Mesothelial cell of epicardium (in vitro differentiated cells): Measurements from ENCODE around the gene OTOS. TPM values are rescaled to one million over a fixed set of nuclear protein-coding genes. Genes with fewer than 3 reads are reported as not detected.

Source experiments
- DNase-seq, 2 experiments: peaks; one replicate each; pipeline ENCODE4 v3.0.0; 2021; ENCODE audit warnings: low spot score in 2 of 2; ENCODE audit not compliant: unreplicated experiment in 2 of 2
- H3K27ac Mint-ChIP-seq: 2 replicates; pipeline ENCODE4 v1.8.0; 2021; ENCODE audit warnings: mixed read lengths
- H3K27me3 Mint-ChIP-seq: 2 replicates; pipeline ENCODE4 v1.8.0; 2021; ENCODE audit warnings: low read depth, mixed read lengths
- H3K36me3 Mint-ChIP-seq: 2 replicates; pipeline ENCODE4 v1.8.0; 2021; ENCODE audit warnings: mixed read lengths
- H3K4me1 Mint-ChIP-seq: 2 replicates; pipeline ENCODE4 v1.8.0; 2021; ENCODE audit warnings: mixed read lengths
- H3K4me3 Mint-ChIP-seq: 2 replicates; pipeline ENCODE4 v1.8.0; 2021; ENCODE audit warnings: mild to moderate bottlenecking, moderate library complexity, mixed read lengths
- H3K9me3 Mint-ChIP-seq: 2 replicates; pipeline ENCODE4 v1.8.0; 2021; ENCODE audit warnings: mixed read lengths
- total RNA-seq: library from RNA; stranded (reverse); gene quantifications from 3 replicates; pipeline ENCODE4 v1.2.1, GENCODE V29; 2021
- TF ChIP-seq, protein P1 (sequence below): fragments of 200-600 bp; sonication (generic); IDR thresholded peaks from one replicate; pipeline ENCODE4 v1.5.0; 2021; ENCODE audit warnings: antibody characterized with exemption; ENCODE audit not compliant: unreplicated experiment

The OTOS gene
- total RNA-seq, 1 donor from 2014 or later, result not detected

DNA sequence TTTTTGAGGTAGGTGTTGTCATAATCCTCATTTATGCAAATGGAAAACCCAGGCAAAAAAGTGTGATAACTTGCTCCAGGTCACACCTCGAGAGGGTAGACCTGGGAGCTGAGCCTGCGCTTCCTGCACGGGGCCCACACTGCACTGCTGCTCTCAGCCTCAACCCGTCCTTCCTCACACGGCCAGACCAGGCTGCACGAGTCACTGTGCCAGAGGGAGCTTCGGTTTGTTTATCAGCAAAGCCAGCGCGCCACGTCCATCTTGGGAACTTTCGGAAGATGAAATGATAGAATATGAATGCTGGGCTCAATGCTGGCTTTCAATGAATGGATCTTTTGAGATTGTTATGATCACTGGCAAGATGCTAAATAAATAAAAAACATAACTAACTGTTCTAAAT is 18.8 kb downstream of the OTOS start:
- Mint-ChIP-seq H3K4me3 (no peak overlapping the region), H3K27ac (no peak overlapping the region), H3K9me3 (peaks cover 11% of the 10 kb centered on the region), H3K36me3 (peaks cover 17% of the 10 kb centered on the region), H3K27me3 (peaks cover 10% of the 10 kb centered on the region), H3K4me1 (no peaks in the 10 kb centered on the region)
- TF ChIP-seq, protein P1, sequence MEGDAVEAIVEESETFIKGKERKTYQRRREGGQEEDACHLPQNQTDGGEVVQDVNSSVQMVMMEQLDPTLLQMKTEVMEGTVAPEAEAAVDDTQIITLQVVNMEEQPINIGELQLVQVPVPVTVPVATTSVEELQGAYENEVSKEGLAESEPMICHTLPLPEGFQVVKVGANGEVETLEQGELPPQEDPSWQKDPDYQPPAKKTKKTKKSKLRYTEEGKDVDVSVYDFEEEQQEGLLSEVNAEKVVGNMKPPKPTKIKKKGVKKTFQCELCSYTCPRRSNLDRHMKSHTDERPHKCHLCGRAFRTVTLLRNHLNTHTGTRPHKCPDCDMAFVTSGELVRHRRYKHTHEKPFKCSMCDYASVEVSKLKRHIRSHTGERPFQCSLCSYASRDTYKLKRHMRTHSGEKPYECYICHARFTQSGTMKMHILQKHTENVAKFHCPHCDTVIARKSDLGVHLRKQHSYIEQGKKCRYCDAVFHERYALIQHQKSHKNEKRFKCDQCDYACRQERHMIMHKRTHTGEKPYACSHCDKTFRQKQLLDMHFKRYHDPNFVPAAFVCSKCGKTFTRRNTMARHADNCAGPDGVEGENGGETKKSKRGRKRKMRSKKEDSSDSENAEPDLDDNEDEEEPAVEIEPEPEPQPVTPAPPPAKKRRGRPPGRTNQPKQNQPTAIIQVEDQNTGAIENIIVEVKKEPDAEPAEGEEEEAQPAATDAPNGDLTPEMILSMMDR, result no peak
- no peak for DNase-seq

DNA sequence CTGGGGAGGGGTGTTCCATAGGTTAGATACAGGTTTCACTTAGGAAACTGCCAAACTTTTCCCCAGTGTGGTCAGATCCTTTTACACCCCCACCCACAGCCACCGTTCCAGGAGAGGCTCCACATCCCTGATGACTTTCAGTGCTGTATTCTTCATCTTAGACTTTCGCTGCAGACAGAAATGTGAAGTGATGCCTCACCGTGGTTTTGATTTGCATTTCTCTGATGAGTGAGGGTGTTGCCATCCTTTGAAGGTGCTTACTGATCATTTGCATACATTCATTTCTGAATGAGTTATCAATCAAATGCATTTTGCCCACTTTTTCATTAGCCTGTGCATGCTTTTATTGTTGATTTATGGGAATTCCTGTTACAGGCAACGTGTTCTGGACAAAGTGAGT is 19.3 kb downstream of the OTOS start:
- TF ChIP-seq, protein P1, result no peak
- no peak overlapping the region for H3K27ac Mint-ChIP-seq
- peaks cover 14% of the 10 kb centered on the region for H3K27me3 Mint-ChIP-seq
- no peaks in the 10 kb centered on the region for H3K4me1 Mint-ChIP-seq
- peaks cover 12% of the 10 kb centered on the region for H3K36me3 Mint-ChIP-seq
- no peak overlapping the region for H3K4me3 Mint-ChIP-seq
- H3K9me3 Mint-ChIP-seq, result peaks cover 11% of the 10 kb centered on the region
- DNase-seq, result no peak

- Mint-ChIP-seq H3K9me3 (peaks cover 6% of the 10 kb centered on the region), H3K4me1 (no peaks in the 10 kb centered on the region), H3K27me3 (peaks cover 55% of the 10 kb centered on the region), H3K27ac (no peak overlapping the region), H3K4me3 (no peak overlapping the region), H3K36me3 (no peaks in the 10 kb centered on the region)
- no peak for DNase-seq
- TF ChIP-seq, protein P1, result no peak
Observed at GRCh38 chr2:240114233-240114632, 26.2 kb downstream of the OTOS start.

DNA sequence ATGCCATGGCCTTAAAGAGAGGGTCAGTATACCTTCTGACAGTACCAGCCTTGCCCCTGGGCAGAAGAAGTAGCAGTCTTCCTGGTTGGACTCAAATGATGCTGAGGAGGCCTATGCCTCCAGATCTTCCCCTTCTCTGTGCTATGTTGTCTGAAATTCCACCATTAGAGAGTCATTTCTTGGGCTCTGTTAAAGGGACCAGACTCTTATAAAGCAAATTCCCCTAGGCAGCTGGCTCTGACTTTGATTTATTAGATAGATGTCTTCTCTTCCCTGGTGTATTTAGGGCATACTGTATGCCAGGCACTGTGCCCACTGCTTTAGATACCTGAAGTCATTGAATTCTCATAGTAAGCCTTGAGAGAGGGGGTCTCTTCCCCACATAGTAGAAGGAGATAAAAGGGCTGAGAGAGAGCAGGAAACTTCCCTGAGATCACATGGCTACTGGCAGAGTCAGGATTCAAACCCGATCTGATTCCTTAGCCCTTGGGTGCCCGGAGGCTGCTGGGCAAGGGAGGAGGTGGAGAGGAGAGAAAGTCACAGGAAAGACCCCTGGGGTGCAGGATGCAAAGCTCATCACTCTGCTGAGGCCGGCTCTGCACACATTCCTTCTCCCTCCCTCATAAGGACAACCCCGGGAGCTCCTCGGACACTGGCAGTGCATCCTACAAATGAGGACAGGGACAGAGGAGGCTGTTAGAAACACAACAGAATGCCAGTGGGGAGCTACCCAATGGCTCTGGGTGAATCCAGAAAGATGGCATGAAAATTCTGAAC is 27.4 kb downstream of the OTOS start:
- Mint-ChIP-seq H3K4me1 (no peaks in the 10 kb centered on the region), H3K27ac (no peak overlapping the region), H3K27me3 (peaks cover 59% of the 10 kb centered on the region), H3K36me3 (no peaks in the 10 kb centered on the region), H3K9me3 (peaks cover 5% of the 10 kb centered on the region), H3K4me3 (no peak overlapping the region)
- TF ChIP-seq, protein P1, result no peak
- no peak for DNase-seq

- H3K9me3 Mint-ChIP-seq, result no peaks in the 10 kb centered on the region
- TF ChIP-seq, protein P1, result no peak
- no peak overlapping the region for H3K27ac Mint-ChIP-seq
- no peak for DNase-seq
- H3K4me1 Mint-ChIP-seq, result no peaks in the 10 kb centered on the region
- peaks cover 66% of the 10 kb centered on the region for H3K27me3 Mint-ChIP-seq
- H3K4me3 Mint-ChIP-seq, result no peak overlapping the region
- no peaks in the 10 kb centered on the region for H3K36me3 Mint-ChIP-seq
Observed at GRCh38 chr2:240111253-240111652, 29.2 kb downstream of the OTOS start.
